22Rv1 (cell line): Measurements from ENCODE around the gene PLD1.

Experiments used
- CTCF ChIP-seq: fragments of 450-650 bp; IDR thresholded peaks from 2 replicates; pipeline ENCODE4 v1.5.1; 2017; ENCODE audit warnings: mild to moderate bottlenecking
- ZFX ChIP-seq: fragments of 450-650 bp; IDR thresholded peaks from 2 replicates; pipeline ENCODE4 v1.6.1; 2017; ENCODE audit warnings: antibody characterized with exemption, borderline replicate concordance

GRCh38 chr3:171809611-171809860 is 747 bp downstream of the PLD1 start:
- TF ChIP-seq CTCF: no peak
- no peak for TF ChIP-seq ZFX
